OCI-LY7 (cell line): ENCODE data around the gene GNB2.

Source experiments
- CTCF ChIP-seq: fragments of 200-600 bp; sonication (generic); conservative IDR thresholded peaks from 2 replicates; pipeline ENCODE4 v1.5.1; 2014; ENCODE audit warnings: mild to moderate bottlenecking, antibody characterized with exemption, low read length, moderate library complexity, mixed read lengths
- EZH2phosphoT487 ChIP-seq: fragments of 200-600 bp; sonication (generic); IDR thresholded peaks from 2 replicates; pipeline ENCODE4 v1.6.1; 2018; ENCODE audit warnings: low read depth, borderline replicate concordance, mild to moderate bottlenecking, mixed run types, antibody characterized with exemption, low read length, moderate library complexity, mixed read lengths

- TF ChIP-seq CTCF: no peak
- TF ChIP-seq EZH2phosphoT487: no peak
Observed at GRCh38 chr7:100640517-100641440, 32.8 kb upstream of the GNB2 start.
